Colonic mucosa (tissue), 4 donors: ENCODE results near the gene PCIF1. TPM values are rescaled to one million over a fixed set of nuclear protein-coding genes. Genes with fewer than 3 reads are reported as not detected.

ENCODE experiments used
- DNase-seq: peaks from one replicate; pipeline ENCODE4 v3.0.0-alpha.2; 2020
- H3K27ac ChIP-seq: fragments of 200-600 bp; one replicate; pipeline ENCODE4 v1.8.0; 2021
- H3K27me3 ChIP-seq: fragments of 200-600 bp; one replicate; pipeline ENCODE4 v1.8.0; 2021
- H3K36me3 ChIP-seq: fragments of 200-600 bp; one replicate; pipeline ENCODE4 v1.8.0; 2021
- H3K4me1 ChIP-seq: fragments of 200-600 bp; one replicate; pipeline ENCODE4 v1.8.0; 2021; ENCODE audit warnings: mild to moderate bottlenecking
- H3K4me3 ChIP-seq: fragments of 200-600 bp; one replicate; pipeline ENCODE4 v1.8.0; 2021
- H3K9ac ChIP-seq, 2 donors: one replicate each; pipeline ENCODE4 v1.7.0; 2013; ENCODE audit warnings: control low read depth in 2 of 2, low read depth in 2 of 2, low read length in 2 of 2
- H3K9me3 ChIP-seq: fragments of 200-600 bp; one replicate; pipeline ENCODE4 v1.8.0; 2021
- CTCF ChIP-seq: fragments of 200-600 bp; IDR thresholded peaks from one replicate; pipeline ENCODE4 v1.8.0; 2022; ENCODE audit warnings: antibody characterized with exemption, mild to moderate bottlenecking
- intact Hi-C: fragments of 100-400 bp; cut with DNase I; formaldehyde crosslinking; loops from one replicate; pipeline ENCODE4 v1.14.1; 2022
- total RNA-seq, 2 donors: library from RNA; stranded (reverse); fragmentation: NEBNext Ultra II Directional in 1 of 2; extraction: Animal tissue kit (Norgen Biotek cat#: 25700) in 1 of 2; gene quantifications; one replicate each; pipeline ENCODE4 v1.2.1, GENCODE V29; 2021
- donor health status: healthy.
- donor health status: DM: no; HTN: no; CAD: no.
- donor health status: DM: no; HTN: no; CAD: no.

Gene PCIF1
- total RNA-seq, 2 donors from 2014 or later = 28.9 to 33.6 TPM

- Histone ChIP-seq H3K36me3 (peaks cover 21% of the 10 kb centered on the region), H3K9ac (no peak overlapping the region), H3K27ac (no peak overlapping the region), H3K9me3 (no peaks in the 10 kb centered on the region), H3K27me3 (no peaks in the 10 kb centered on the region), H3K4me1 (no peaks in the 10 kb centered on the region), H3K4me3 (no peak overlapping the region)
- intact Hi-C loops = no loop called here
- no peak for DNase-seq
- no peak for TF ChIP-seq CTCF
These were observed 22.8 kb downstream of the PCIF1 start for GRCh38 chr20:45957021-45957941.

- H3K9me3 ChIP-seq = no peaks in the 10 kb centered on the region
- H3K27ac ChIP-seq = no peak overlapping the region
- no peaks in the 10 kb centered on the region for H3K27me3 ChIP-seq
- no peak for DNase-seq
- intact Hi-C loops = no loop called here
- no peaks in the 10 kb centered on the region for H3K4me1 ChIP-seq
- no peak overlapping the region for H3K9ac ChIP-seq
- peaks cover 28% of the 10 kb centered on the region for H3K36me3 ChIP-seq
- no peak overlapping the region for H3K4me3 ChIP-seq
- no peak for TF ChIP-seq CTCF
These were observed 24.1 kb downstream of the PCIF1 start for GRCh38 chr20:45958593-45958992.

GRCh38 chr20:45959126-45959525 lies 24.6 kb downstream of the PCIF1 start:
- no peaks in the 10 kb centered on the region for H3K4me1 ChIP-seq
- intact Hi-C loops = no loop called here
- no peaks in the 10 kb centered on the region for H3K27me3 ChIP-seq
- no peak overlapping the region for H3K4me3 ChIP-seq
- DNase-seq = no peak
- no peak overlapping the region for H3K9ac ChIP-seq
- H3K9me3 ChIP-seq = no peaks in the 10 kb centered on the region
- no peak for TF ChIP-seq CTCF
- H3K27ac ChIP-seq = no peak overlapping the region
- H3K36me3 ChIP-seq = peaks cover 31% of the 10 kb centered on the region

- no peak overlapping the region for H3K27ac ChIP-seq
- H3K27me3 ChIP-seq = no peaks in the 10 kb centered on the region
- no peaks in the 10 kb centered on the region for H3K9me3 ChIP-seq
- TF ChIP-seq CTCF = no peak
- H3K9ac ChIP-seq = no peak overlapping the region
- DNase-seq = no peak
- no peak overlapping the region for H3K4me3 ChIP-seq
- peaks cover 34% of the 10 kb centered on the region for H3K36me3 ChIP-seq
- intact Hi-C loops = loop anchor here (5.0 kb wide), 1 partner anchor 68 kb away; the partner anchor contains the start of genes CTSA and NEURL2
- no peaks in the 10 kb centered on the region for H3K4me1 ChIP-seq
These were observed 25.6 kb downstream of the PCIF1 start for GRCh38 chr20:45959956-45960630.

- DNase-seq = no peak
- Histone ChIP-seq H3K36me3 (peaks cover 34% of the 10 kb centered on the region), H3K27ac (no peak overlapping the region), H3K9ac (no peak overlapping the region), H3K9me3 (no peaks in the 10 kb centered on the region), H3K27me3 (no peaks in the 10 kb centered on the region), H3K4me3 (no peak overlapping the region), H3K4me1 (no peaks in the 10 kb centered on the region)
- intact Hi-C loops = loop anchor here (2.0 to 5.0 kb wide), 2 partner anchors 70 to 137 kb away; partner anchors contain the start of genes CTSA and NEURL2
- TF ChIP-seq CTCF = no peak
These were observed 27.7 kb downstream of the PCIF1 start for GRCh38 chr20:45962031-45962755.
